ENCODE data around the gene HOXA10.

The HOXA10 gene

DNA sequence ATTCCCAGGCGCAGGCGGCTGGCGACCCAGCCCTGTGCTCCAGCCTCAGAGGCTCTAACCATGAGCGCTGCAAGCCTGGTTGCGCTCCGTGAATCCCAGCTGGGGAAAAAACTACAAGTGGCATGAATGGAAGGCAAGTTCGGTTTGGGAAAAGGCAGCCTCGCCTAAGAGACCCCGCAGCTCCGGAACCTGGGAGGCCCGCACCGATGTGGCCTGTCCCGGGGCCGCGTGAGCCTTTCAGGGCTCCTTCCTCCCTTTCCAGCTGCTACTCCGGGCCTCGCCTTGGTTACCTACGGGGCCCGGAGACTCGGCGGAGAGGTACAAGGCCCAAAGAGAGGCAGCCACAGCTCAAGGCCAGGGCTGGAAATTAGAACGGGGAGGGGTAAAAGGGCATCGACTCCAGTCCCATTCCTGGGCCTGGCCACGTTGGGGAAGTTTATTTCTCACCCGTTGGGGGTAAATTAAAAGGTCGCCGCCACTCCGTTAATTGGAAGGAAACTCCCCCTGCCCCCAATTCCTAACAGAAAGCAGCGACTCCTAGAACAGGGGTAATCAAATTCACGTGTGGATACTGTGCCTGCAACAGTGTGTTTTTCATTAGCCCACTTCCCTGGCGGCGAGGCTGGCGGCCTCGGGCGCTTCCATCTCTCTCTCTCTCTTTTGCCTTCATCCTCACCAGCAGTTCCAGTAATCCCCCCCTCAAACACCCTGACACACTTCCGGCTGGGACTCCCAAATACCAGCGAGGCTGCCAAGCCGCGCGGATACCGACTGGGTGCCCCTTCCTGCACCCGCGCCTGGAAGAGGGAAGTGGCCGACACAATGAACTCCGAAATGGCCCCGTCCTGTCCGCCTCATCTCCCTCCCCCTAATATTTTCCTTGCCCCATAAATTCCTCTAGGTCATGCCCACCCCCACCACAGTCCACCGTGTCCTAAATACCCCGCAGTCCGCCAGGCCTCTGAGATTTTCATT is 7.3 kb downstream of the HOXA10 start:
- Histone ChIP-seq H3K36me3 (ENCODE audit: control insufficient read depth, insufficient read depth, low read length, severe bottlenecking) (peaks cover 5% of the 10 kb centered on the region), H3K4me1 (ENCODE audit: control insufficient read depth, insufficient read depth, low read length) (peaks cover 37% of the 10 kb centered on the region), H3K27me3 (replicated peaks; ENCODE audit: control insufficient read depth, insufficient read depth, low read length) (no peaks in the 10 kb centered on the region), H3K4me3 (ENCODE audit: low read length) (peak overlapping the region; percentile 94), H3K9me3 (ENCODE audit: control insufficient read depth, low read length) (no peaks in the 10 kb centered on the region), H3K9ac (ENCODE audit: low read length) (peak overlapping the region; percentile 93)
- DNase-seq (ENCODE audit: low read depth): no peak

DNA sequence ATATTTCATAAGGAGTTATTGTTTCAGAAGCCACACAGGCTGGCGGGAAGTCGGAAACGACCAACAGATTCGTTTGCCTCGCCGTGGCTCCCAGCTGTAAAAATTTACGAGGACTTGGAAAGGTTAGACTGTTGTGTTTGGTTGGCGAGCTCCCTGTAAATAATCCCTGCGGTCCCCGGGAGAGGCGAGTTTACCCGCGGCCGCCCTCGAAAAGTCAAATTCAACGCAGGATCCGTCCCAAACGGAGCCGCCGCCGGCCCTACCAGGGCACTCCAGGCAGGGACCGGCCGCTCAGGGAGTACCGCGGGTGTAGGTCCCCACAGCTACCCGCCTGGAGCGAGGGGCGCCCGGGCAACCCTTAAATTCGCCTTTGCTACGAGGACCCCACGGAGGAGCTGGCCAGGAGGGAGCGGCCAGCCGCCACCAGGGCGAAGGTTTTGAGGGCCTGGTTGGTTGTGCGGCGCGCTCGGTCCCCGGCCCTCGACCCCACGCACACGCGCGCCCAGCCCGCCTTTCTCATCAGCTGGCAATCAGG is 8.1 kb downstream of the HOXA10 start:
- no peaks in the 10 kb centered on the region for H3K9me3 ChIP-seq (ENCODE audit: control insufficient read depth, low read length)
- peaks cover 39% of the 10 kb centered on the region for H3K4me1 ChIP-seq (ENCODE audit: control insufficient read depth, insufficient read depth, low read length)
- no peaks in the 10 kb centered on the region for H3K27me3 ChIP-seq (replicated peaks; ENCODE audit: control insufficient read depth, insufficient read depth, low read length)
- DNase-seq (ENCODE audit: low read depth): no peak
- peak overlapping the region; percentile 94 for H3K4me3 ChIP-seq (ENCODE audit: low read length)
- peaks cover 5% of the 10 kb centered on the region for H3K36me3 ChIP-seq (ENCODE audit: control insufficient read depth, insufficient read depth, low read length, severe bottlenecking)
- H3K9ac ChIP-seq (ENCODE audit: low read length): peak overlapping the region; percentile 93

DNA sequence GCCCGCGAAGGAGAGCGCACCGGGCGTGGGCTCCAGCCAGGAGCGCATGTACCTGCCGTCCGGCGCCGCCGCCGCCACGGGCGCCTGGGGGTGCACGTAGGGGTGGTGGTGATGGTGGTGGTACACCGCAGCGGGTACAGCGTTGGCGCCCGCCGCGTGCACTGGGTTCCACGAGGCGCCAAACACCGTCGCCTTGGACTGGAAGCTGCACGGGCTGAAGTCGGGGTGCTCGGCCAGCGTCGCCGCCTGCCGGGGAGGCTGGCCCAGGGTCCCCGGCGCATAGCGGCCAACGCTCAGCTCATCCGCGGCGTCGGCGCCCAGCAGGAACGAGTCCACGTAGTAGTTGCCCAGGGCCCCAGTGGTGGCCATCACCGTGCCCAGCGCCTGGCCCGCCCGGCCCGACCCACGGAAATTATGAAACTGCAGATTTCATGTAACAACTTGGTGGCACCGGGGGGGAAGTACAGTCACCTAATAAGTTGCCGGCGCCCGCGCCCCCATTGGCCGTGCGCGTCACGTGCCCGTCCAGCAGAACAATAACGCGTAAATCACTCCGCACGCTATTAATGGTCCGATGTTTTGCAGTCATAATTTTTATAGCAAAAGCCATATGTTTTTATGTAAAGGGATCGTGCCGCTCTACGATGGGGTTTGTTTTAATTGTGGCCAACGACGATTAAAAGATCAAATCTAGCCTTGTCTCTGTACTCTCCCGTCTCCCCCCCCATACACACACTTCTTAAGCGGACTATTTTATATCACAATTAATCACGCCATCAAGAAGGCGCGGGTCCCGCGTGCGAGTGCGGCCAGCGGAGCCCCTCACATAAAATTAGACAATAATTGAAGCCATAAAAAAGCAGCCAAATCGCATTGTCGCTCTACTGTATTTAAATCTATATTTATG is 8.8 kb downstream of the HOXA10 start, which contains the start of gene HOXA9:
Gene HOXA9, minus strand, starts transcription at position 449 of the 907 bp plus-strand sequence. Its CDS starts 80 bp downstream, at position 369.
- Histone ChIP-seq H3K4me1 (ENCODE audit: control insufficient read depth, insufficient read depth, low read length) (peaks cover 42% of the 10 kb centered on the region), H3K27me3 (replicated peaks; ENCODE audit: control insufficient read depth, insufficient read depth, low read length) (no peaks in the 10 kb centered on the region), H3K4me3 (ENCODE audit: low read length) (peak within 1 kb of the TSS; percentile 94), H3K9me3 (ENCODE audit: control insufficient read depth, low read length) (no peaks in the 10 kb centered on the region), H3K9ac (ENCODE audit: low read length) (peak within 1 kb of the TSS; percentile 93), H3K36me3 (ENCODE audit: control insufficient read depth, insufficient read depth, low read length, severe bottlenecking) (peaks cover 5% of the 10 kb centered on the region)
- no peak for DNase-seq (ENCODE audit: low read depth)

DNA sequence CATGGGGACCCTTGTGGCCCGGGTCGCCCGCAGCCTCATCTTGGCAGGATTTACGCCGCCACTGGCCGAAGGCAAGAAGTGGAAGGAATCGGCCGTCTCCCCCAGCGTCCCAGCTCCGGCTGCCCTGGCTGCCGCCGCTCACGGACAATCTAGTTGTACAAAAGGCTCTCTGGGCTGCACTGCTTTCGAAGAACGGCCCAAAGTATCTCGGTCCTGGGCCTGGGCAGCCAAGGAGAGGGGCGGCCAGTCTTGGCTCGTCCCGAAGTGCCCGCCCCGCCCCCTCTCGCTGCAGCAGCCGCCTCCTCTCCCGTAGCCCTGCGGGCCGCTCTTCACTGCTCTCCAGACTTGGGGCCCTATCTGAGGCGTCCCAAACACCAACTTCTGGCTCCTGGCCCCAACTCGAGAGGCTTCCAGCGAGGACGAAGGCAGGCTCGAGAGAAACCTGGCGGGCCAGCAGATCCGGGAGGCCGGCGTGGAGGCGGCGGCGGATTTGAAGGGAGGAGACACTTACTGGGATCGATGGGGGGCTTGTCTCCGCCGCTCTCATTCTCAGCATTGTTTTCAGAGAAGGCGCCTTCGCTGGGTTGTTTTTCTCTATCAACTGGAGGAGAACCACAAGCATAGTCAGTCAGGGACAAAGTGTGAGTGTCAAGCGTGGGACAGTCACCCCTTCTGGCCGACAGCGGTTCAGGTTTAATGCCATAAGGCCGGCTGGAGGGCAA is 9.6 kb downstream of the HOXA10 start:
- Histone ChIP-seq H3K9ac (ENCODE audit: low read length) (peak overlapping the region; percentile 93), H3K36me3 (ENCODE audit: control insufficient read depth, insufficient read depth, low read length, severe bottlenecking) (peaks cover 5% of the 10 kb centered on the region), H3K27me3 (replicated peaks; ENCODE audit: control insufficient read depth, insufficient read depth, low read length) (no peaks in the 10 kb centered on the region), H3K4me1 (ENCODE audit: control insufficient read depth, insufficient read depth, low read length) (peaks cover 46% of the 10 kb centered on the region), H3K9me3 (ENCODE audit: control insufficient read depth, low read length) (no peaks in the 10 kb centered on the region), H3K4me3 (ENCODE audit: low read length) (peak overlapping the region; percentile 94)
- DNase-seq (ENCODE audit: low read depth): no peak

DNA sequence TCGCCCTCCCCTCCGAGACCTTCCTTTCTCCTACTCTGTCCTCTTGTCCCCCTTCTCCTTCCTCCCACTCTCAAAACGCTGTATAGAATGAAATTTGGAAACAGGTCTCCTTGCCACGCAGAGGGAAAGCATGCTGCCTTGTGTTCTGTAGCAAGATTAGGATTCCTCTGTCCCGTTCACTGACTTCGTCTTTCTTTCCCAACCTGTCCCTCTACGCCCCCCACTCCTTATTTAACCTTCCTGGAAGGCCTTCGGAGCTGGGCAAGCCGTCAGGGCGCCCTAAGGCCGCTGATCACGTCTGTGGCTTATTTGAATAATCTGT is 10.1 kb downstream of the HOXA10 start:
- DNase-seq (ENCODE audit: low read depth): no peak
- Histone ChIP-seq H3K27me3 (replicated peaks; ENCODE audit: control insufficient read depth, insufficient read depth, low read length) (no peaks in the 10 kb centered on the region), H3K36me3 (ENCODE audit: control insufficient read depth, insufficient read depth, low read length, severe bottlenecking) (peaks cover 5% of the 10 kb centered on the region), H3K4me3 (ENCODE audit: low read length) (peak overlapping the region; percentile 94), H3K9ac (ENCODE audit: low read length) (peak overlapping the region; percentile 93), H3K9me3 (ENCODE audit: control insufficient read depth, low read length) (no peaks in the 10 kb centered on the region), H3K4me1 (ENCODE audit: control insufficient read depth, insufficient read depth, low read length) (peaks cover 46% of the 10 kb centered on the region)

DNA sequence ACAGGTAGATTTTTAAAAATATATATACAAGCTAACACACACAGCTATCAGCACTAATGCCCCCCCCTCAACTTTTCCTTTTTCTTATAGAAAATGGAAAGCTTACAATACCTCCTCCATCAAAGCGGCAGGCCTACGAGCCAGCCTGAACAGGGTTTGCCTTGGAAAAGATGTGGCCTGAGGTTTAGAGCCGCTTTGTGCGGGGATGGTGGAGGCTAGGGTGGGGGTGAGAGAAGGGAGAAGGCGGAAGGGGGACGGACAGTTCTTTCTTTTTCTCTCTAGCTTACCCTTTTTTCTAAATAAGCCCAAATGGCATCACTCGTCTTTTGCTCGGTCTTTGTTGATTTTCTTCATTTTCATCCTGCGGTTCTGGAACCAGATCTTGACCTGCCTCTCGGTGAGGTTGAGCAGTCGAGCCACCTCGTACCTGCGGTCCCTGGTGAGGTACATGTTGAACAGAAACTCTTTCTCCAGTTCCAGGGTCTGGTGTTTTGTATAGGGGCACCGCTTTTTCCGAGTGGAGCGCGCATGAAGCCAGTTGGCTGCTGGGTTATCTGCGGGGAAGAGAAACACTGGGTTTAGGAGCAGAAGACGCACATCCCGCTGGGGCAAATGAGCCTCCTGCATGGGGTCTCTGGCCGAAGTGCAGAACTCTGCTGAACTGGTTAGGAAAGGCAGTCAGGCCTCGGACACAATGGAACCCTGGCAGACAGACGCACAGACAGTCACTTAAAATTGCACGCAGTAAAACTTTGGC is 10.7 kb downstream of the HOXA10 start:
- Histone ChIP-seq H3K9ac (ENCODE audit: low read length) (peak overlapping the region; percentile 93), H3K36me3 (ENCODE audit: control insufficient read depth, insufficient read depth, low read length, severe bottlenecking) (peaks cover 5% of the 10 kb centered on the region), H3K4me3 (ENCODE audit: low read length) (peak overlapping the region; percentile 94), H3K9me3 (ENCODE audit: control insufficient read depth, low read length) (no peaks in the 10 kb centered on the region), H3K27me3 (replicated peaks; ENCODE audit: control insufficient read depth, insufficient read depth, low read length) (no peaks in the 10 kb centered on the region), H3K4me1 (ENCODE audit: control insufficient read depth, insufficient read depth, low read length) (peaks cover 43% of the 10 kb centered on the region)
- no peak for DNase-seq (ENCODE audit: low read depth)

DNA sequence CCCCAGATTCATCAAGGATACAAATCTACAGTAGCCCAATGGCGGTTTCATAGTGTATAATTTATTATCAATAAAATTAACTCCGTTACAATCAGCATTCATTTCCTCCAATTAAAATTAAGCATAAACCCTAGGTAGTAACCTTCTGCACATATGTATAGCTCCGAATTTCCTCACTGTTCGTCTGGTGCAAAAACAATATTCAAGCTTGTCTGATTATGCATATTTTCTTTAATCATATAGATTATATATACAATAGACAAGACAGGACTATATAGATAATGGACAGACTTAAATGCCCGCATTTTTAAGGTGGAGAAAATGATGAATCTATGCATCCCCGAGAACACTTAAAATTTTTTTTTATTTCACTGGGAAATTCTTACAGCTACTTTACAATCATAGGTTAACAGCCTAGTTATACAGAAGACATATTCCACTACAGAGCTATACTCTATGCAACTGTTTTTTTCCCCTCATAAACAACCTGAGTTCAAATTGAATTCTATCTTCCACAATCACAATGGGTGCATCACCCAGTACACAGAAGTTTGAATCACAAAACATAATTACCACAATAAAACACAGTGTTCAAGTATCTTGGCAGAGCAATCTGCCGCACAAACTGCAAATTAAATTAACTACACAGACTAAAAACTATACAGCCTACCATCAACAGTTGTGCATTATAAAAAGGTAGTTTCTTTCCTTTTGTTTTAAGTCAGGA is 11.4 kb downstream of the HOXA10 start:
- Histone ChIP-seq H3K4me3 (ENCODE audit: low read length) (peak overlapping the region; percentile 94), H3K9me3 (ENCODE audit: control insufficient read depth, low read length) (no peaks in the 10 kb centered on the region), H3K4me1 (ENCODE audit: control insufficient read depth, insufficient read depth, low read length) (peaks cover 36% of the 10 kb centered on the region), H3K36me3 (ENCODE audit: control insufficient read depth, insufficient read depth, low read length, severe bottlenecking) (peaks cover 5% of the 10 kb centered on the region), H3K27me3 (replicated peaks; ENCODE audit: control insufficient read depth, insufficient read depth, low read length) (no peaks in the 10 kb centered on the region), H3K9ac (ENCODE audit: low read length) (peak overlapping the region; percentile 93)
- DNase-seq (ENCODE audit: low read depth): no peak

DNA sequence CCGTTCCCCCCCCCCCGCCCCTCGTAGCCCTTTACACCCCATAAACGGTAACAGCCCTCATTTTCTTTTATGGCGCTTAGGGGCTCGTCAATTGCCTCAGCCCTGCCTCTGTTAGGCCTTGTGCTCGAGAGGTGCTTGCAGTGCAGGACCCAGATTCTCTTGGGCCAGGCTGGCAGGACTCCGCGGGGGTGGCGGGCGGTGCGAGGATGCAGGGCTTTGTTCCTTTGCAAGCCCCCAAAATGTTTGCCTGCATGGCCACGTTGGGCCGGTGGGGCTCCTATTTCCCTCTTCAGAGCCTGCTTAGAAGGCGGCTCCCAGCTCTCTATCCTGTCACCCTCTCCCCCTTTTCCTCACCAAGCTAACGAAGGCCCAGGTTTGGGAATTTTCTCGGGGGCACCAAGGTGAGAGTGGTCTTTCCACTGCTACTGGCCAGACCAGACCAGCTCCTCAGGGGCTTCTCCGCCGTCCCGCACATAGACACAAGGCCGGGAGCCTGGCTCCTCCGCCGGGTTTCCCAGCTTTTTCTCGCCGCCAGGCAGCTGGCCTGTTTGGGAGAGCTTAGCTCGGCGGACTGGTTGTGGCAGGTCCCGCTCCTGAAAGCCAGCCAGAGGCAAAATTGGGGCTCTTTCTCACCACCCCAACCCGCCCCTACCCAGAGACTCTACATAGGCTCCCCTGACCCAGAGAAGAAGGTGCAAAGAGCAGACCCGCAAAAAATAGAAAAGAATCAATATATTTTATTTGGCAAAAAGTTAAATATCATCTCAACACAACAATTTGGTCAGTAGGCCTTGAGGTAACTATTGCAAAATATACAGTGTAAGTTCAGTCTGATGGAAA is 12.2 kb downstream of the HOXA10 start:
- Histone ChIP-seq H3K4me3 (ENCODE audit: low read length) (peak overlapping the region; percentile 94), H3K27me3 (replicated peaks; ENCODE audit: control insufficient read depth, insufficient read depth, low read length) (no peaks in the 10 kb centered on the region), H3K36me3 (ENCODE audit: control insufficient read depth, insufficient read depth, low read length, severe bottlenecking) (peaks cover 5% of the 10 kb centered on the region), H3K4me1 (ENCODE audit: control insufficient read depth, insufficient read depth, low read length) (peaks cover 32% of the 10 kb centered on the region), H3K9me3 (ENCODE audit: control insufficient read depth, low read length) (no peaks in the 10 kb centered on the region), H3K9ac (ENCODE audit: low read length) (peak overlapping the region; percentile 93)
- DNase-seq (ENCODE audit: low read depth): no peak

DNA sequence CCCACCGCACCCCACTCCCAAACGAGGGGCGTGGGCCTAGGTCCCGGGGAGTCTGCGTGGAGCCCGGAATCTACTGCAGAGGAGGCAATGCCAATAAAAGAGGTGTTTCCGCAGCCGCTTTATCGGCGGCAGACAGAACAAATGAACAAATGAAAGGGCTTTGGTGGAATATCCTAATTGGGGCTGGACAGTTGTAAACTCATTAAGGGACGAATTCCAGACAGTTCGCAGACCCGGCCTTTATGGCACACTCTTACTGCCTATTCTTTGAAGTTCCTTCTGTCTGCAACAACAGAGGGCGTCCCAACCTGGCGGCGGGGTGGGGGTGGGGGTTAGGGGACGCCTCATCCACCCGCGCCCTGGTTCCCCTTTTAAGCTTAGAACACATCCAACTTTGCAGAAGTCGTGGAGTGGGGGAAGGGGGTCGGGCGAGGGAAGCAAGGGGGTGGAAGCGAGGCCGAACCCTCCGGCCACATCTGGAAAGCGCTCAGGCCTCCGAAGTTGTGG is 12.9 kb downstream of the HOXA10 start:
- DNase-seq (ENCODE audit: low read depth): no peak
- Histone ChIP-seq H3K9me3 (ENCODE audit: control insufficient read depth, low read length) (no peaks in the 10 kb centered on the region), H3K4me1 (ENCODE audit: control insufficient read depth, insufficient read depth, low read length) (peaks cover 26% of the 10 kb centered on the region), H3K4me3 (ENCODE audit: low read length) (peak overlapping the region; percentile 88), H3K9ac (ENCODE audit: low read length) (peak overlapping the region; percentile 93), H3K27me3 (replicated peaks; ENCODE audit: control insufficient read depth, insufficient read depth, low read length) (no peaks in the 10 kb centered on the region), H3K36me3 (ENCODE audit: control insufficient read depth, insufficient read depth, low read length, severe bottlenecking) (peaks cover 5% of the 10 kb centered on the region)

Data from adipocyte (in vitro differentiated cells).